Liver (tissue), 3 donors: ENCODE data around the gene DLK1.

Source experiments
- ATF3 ChIP-seq: IDR thresholded peaks from 2 replicates; pipeline ENCODE4 v1.6.1; 2016; ENCODE audit warnings: antibody characterized with exemption
- FOXA1 ChIP-seq: IDR thresholded peaks from 2 replicates; pipeline ENCODE4 v1.6.1; 2016; ENCODE audit warnings: antibody characterized with exemption
- GABPA ChIP-seq, 2 donors: IDR thresholded peaks in 1 of 2; conservative IDR thresholded peaks in 1 of 2; 2 replicates each; pipeline ENCODE4 v1.6.1; 2016; ENCODE audit warnings: antibody characterized with exemption in 2 of 2, mild to moderate bottlenecking in 1 of 2, moderate library complexity in 1 of 2
- HNF4A ChIP-seq, 2 donors: conservative IDR thresholded peaks; 2 replicates each; pipeline ENCODE4 v1.6.1; 2016; ENCODE audit warnings: antibody characterized with exemption in 2 of 2, mild to moderate bottlenecking in 2 of 2
- HNF4G ChIP-seq: IDR thresholded peaks from 2 replicates; pipeline ENCODE4 v1.6.1; 2016; ENCODE audit warnings: antibody characterized with exemption
- JUND ChIP-seq, 2 donors: IDR thresholded peaks; 2 replicates each; pipeline ENCODE4 v1.6.1; 2016; ENCODE audit warnings: antibody characterized with exemption in 2 of 2
- YY1 ChIP-seq: IDR thresholded peaks from 2 replicates; pipeline ENCODE4 v1.6.1; 2016; ENCODE audit warnings: antibody characterized with exemption, mild to moderate bottlenecking
- TF ChIP-seq, protein P1 (sequence below): fragments of 150-350 bp; IDR thresholded peaks from 2 replicates; pipeline ENCODE4 v1.5.1; 2017; ENCODE audit warnings: improper control_type of control experiment, low read depth, low read length; ENCODE audit not compliant: missing input control
- TF ChIP-seq, protein P2 (sequence below): IDR thresholded peaks from 2 replicates; pipeline ENCODE4 v1.6.1; 2016; ENCODE audit warnings: antibody characterized with exemption
- TF ChIP-seq, protein P3 (sequence below): IDR thresholded peaks from 2 replicates; pipeline ENCODE4 v1.6.1; 2016; ENCODE audit warnings: antibody characterized with exemption, mild to moderate bottlenecking
- donor health status: healthy.
- donor health status: healthy.

DNA sequence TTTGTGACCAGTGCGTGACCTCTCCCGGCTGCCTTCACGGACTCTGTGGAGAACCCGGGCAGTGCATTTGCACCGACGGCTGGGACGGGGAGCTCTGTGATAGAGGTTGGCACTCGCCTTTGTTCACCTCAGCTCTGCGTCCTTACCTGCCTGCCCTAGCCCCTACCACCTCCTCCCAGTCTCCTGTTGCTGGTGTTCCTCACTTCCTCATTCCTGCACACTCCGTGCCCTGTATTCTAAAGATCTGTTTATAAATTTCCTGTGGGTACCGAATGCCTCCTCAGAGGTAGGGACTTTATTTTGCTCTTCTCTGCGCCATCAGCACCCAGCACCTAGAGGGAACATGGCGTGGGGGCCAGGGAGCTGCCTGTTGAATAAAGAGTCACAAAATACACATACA lies 2.3 kb downstream of the DLK1 start:
- TF ChIP-seq, protein P1, sequence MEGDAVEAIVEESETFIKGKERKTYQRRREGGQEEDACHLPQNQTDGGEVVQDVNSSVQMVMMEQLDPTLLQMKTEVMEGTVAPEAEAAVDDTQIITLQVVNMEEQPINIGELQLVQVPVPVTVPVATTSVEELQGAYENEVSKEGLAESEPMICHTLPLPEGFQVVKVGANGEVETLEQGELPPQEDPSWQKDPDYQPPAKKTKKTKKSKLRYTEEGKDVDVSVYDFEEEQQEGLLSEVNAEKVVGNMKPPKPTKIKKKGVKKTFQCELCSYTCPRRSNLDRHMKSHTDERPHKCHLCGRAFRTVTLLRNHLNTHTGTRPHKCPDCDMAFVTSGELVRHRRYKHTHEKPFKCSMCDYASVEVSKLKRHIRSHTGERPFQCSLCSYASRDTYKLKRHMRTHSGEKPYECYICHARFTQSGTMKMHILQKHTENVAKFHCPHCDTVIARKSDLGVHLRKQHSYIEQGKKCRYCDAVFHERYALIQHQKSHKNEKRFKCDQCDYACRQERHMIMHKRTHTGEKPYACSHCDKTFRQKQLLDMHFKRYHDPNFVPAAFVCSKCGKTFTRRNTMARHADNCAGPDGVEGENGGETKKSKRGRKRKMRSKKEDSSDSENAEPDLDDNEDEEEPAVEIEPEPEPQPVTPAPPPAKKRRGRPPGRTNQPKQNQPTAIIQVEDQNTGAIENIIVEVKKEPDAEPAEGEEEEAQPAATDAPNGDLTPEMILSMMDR, result no peak
- TF ChIP-seq FOXA1 (no peak), HNF4A (conservative IDR thresholded peaks at IDR 0.05) (no peak), ATF3 (no peak), GABPA (IDR thresholded peaks at IDR 0.05 in 1 of 2, conservative IDR thresholded peaks at IDR 0.05 in 1 of 2) (no peak), HNF4G (no peak), JUND (IDR thresholded peaks at IDR 0.05) (no peak), YY1 (no peak)
- TF ChIP-seq, protein P2, sequence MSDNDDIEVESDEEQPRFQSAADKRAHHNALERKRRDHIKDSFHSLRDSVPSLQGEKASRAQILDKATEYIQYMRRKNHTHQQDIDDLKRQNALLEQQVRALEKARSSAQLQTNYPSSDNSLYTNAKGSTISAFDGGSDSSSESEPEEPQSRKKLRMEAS, result no peak
- TF ChIP-seq, protein P3, sequence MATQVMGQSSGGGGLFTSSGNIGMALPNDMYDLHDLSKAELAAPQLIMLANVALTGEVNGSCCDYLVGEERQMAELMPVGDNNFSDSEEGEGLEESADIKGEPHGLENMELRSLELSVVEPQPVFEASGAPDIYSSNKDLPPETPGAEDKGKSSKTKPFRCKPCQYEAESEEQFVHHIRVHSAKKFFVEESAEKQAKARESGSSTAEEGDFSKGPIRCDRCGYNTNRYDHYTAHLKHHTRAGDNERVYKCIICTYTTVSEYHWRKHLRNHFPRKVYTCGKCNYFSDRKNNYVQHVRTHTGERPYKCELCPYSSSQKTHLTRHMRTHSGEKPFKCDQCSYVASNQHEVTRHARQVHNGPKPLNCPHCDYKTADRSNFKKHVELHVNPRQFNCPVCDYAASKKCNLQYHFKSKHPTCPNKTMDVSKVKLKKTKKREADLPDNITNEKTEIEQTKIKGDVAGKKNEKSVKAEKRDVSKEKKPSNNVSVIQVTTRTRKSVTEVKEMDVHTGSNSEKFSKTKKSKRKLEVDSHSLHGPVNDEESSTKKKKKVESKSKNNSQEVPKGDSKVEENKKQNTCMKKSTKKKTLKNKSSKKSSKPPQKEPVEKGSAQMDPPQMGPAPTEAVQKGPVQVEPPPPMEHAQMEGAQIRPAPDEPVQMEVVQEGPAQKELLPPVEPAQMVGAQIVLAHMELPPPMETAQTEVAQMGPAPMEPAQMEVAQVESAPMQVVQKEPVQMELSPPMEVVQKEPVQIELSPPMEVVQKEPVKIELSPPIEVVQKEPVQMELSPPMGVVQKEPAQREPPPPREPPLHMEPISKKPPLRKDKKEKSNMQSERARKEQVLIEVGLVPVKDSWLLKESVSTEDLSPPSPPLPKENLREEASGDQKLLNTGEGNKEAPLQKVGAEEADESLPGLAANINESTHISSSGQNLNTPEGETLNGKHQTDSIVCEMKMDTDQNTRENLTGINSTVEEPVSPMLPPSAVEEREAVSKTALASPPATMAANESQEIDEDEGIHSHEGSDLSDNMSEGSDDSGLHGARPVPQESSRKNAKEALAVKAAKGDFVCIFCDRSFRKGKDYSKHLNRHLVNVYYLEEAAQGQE, result no peak
